IPS DF 19.7 (cell line): ENCODE results near the gene TMEM253.

Experiments used
- DNase-seq: peaks from one replicate; pipeline ENCODE4 v3.0.0-alpha.2; 2013; ENCODE audit warnings: low read depth, low spot score

The TMEM253 gene

GRCh38 chr14:21090194-21090939, 10.5 kb upstream of the TMEM253 start:
- no peak for DNase-seq

DNA sequence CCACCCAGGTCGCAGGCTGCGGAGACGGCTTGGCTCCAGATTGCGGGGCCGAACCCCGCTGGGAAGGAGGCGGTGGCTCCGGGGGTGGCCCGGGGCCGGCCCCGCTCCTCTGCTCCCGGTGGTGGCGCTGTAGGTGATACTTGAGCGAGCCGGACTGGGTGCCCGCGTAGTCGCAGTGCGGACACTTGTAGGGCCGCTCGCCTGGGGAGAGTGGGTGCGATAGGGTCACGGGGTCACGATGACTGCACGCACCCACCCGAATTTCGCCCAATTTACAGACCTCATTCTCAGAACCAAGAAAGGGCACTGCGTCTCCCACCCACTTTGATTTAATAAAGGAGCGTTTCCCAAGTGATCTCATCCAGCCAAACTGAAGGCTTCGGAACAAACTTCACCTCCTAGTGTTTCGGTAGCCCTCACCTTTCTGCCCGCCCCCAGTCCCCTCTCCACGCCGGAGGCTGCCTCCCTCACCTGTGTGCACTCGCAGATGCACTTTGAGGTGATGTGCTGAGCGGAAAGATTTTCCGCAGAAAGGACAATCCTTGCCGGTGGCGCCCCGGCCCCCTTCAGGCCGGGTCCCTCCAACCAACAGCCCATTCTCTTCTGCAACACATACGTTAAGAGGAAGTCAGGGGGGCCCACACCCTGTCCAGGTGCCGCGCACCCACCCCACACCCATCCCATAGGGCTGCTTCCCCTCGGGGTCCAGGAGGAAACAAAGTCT, 9.8 kb upstream of the TMEM253 start:
- DNase-seq = no peak

DNA sequence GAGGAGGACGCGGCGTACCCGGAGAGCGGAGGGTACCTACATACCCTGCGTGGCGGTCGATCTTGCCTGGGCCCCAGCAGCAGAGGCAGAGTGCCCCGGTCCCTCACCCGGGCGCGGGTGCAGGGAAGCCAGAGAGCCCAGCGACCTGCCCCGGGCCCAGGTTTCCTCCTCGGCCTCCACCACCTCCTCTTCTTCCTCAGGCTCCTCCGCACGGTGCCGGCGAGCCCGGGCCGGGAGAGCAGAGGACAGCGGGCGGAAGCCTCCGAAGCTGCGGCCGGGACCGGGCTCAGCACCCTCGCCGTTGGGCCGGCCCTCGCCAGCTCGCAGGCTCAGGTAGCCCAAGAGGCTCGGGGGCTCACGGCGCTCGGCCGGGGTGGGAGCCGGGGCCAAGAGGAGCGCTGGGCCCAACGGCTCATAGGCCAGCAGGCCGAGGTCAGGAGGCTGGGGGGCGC, 9.0 kb upstream of the TMEM253 start:
- DNase-seq = no peak

GRCh38 chr14:21092273-21093011, 8.4 kb upstream of the TMEM253 start:
- no peak for DNase-seq

GRCh38 chr14:21093018-21093417, 7.8 kb upstream of the TMEM253 start:
- no peak for DNase-seq

GRCh38 chr14:21093769-21094681, 6.8 kb upstream of the TMEM253 start:
- no peak for DNase-seq

GRCh38 chr14:21095430-21096205, 5.2 kb upstream of the TMEM253 start:
- no peak for DNase-seq

GRCh38 chr14:21096438-21096837, 4.4 kb upstream of the TMEM253 start:
- no peak for DNase-seq

DNA sequence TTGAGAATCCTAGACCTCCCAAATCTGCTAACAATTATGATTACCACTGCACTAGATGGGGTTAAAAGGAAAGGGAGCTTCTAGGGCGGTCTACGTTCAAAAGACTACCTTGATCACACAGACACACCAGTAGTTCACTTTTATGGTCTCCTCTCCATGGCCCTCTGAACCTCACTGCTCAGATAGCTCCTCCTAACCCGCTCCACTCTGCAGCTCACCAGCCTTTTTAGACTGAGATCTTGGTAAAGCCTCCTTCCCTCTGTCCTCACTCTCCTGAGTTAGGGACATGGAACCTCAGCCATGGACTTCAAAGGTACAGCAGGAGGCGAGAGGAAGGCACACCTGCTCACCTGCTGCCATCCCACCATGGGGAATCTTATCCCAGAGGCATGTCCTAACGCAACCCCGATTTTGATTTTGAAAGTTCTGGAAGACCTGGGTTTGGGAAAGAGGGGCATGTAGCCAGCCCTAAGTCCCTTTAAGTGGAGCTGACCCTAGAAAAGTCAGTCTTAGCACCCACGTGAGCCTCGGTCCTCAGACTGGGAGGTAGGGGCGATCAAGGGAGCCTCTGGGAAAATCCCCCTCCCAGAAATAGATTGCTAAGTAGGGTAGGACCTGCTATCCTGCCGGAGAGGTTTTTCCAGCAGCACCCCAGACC, 3.8 kb upstream of the TMEM253 start:
- DNase-seq = no peak

- DNase-seq = no peak
Measured at GRCh38 chr14:21097636-21098075, 3.2 kb upstream of the TMEM253 start.

DNA sequence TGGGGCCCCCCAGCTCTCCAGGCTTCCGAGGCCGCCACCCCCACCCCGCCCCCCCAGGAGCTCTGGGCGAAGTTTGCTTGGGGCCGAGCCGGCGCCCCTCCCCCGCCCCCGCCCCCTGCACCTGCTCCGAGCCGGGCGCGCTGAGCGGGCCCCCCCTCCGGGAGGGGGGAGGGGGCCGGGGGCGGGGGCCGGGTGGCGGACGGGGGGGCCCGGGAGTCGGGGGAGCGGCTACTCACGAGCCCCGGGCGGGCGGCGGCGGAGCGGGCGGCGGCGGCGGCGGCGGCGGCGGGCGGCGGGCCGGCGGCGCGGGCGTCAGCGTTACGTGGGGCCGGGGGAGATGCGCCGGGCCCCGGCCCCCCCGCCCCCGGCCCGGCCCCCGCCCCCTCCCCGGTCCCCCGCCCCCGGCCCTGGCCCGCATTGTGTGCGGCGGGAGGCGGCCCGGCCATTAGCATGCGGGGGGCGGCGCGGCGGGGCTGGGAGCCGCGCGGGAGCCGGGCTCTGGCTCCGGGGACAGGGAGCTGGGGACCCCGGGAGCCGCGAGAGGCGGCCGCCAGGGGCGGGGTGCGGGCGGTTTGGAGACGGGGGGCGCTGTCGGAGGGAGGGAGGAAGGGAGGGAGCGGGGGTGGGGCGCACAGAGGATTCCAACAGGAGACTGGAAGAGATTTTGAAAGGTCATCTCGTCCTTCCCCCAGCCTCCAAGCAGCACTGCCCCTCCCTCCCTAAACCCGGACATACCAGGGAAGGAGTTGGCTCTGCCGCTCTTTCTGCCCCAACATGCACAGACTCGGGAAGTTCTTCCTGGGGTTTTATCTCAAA, 2.6 kb upstream of the TMEM253 start, which contains the start of gene ZNF219:
Gene ZNF219, minus strand, starts transcription at position 580 of the 816 bp plus-strand sequence. CDS start 5,064 bp downstream, outside the sequence.
- peak; percentile 72 for DNase-seq

- DNase-seq = no peak
Measured at GRCh38 chr14:21098892-21099595, 1.8 kb upstream of the TMEM253 start.

DNA sequence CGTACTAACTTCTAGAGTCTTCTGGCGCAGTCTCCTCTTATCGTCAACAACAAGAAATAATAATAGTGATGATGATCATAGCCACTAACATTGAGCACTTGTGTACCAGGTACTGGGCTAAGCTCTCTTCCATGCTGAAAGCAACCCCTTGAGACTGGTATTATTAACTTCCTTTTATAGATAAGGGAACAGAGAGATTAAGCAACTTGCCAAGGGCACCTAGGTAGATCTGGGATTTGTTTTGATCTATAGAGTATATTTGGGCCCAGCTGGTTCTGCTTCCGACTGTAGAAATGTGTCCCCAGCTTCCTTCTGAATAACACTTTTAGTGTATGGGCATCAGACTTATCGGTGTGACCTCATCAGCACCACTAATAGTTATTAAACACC, 1.3 kb upstream of the TMEM253 start:
- no peak for DNase-seq

- no peak for DNase-seq
Measured at GRCh38 chr14:21101802-21102413, 1.0 kb downstream of the TMEM253 start.

- DNase-seq = no peak
Measured at GRCh38 chr14:21102521-21103410, 1.9 kb downstream of the TMEM253 start.

DNA sequence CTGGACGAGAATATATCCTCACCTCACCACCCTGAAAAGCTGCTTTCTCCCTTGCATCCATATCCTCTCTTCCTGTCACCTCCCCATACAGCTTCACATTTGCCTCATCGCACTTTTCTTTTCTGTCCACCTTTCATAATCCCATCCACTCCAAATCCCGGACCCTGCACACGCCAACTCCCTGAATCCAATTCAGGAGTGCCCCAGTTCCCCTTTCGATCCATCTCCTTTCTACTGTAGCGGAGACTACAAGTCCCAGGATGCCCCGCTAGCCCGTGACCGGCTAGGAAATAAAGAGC, 2.5 kb downstream of the TMEM253 start:
- DNase-seq = no peak
